Naive thymus-derived CD4-positive, alpha-beta T cell (primary cell): ENCODE results near the gene PKN2. TPM values are rescaled to one million over a fixed set of nuclear protein-coding genes. Genes with fewer than 3 reads are reported as not detected.

Source experiments
- ATAC-seq: fragments of 150-1000 bp; cut with Tn5 transposase; 2 replicates; pipeline ENCODE4 v1.10.0; 2021; ENCODE audit warnings: mild to moderate bottlenecking, moderate library complexity
- CTCF ChIA-PET: fragments of 350-600 bp; sonication (Branson Sonifier 250); formaldehyde crosslinking; loops from one replicate; lab custom pipeline; 2021; ENCODE audit warnings: antibody characterized with exemption; lab: Charles Lee
- POLR2A ChIA-PET: fragments of 350-600 bp; sonication (Branson Sonifier 250); formaldehyde crosslinking; loops from one replicate; lab custom pipeline; 2021; ENCODE audit warnings: antibody characterized with exemption, inconsistent platforms; lab: Charles Lee
- DNase-seq, 9 donors: peaks; one replicate each; pipeline versions ENCODE4 v3.0.0 to v3.0.0-alpha.2; 2020 to 2022; ENCODE audit warnings: mixed read lengths in 1 of 9
- H3K27ac ChIP-seq: one replicate; pipeline ENCODE4 v1.7.0; 2013; ENCODE audit warnings: mild to moderate bottlenecking, low read depth, low read length, moderate library complexity
- H3K27me3 ChIP-seq, 2 donors: one replicate each; pipeline ENCODE4 v1.7.0; 2013; ENCODE audit warnings: low read length in 2 of 2, mild to moderate bottlenecking in 2 of 2, moderate library complexity in 2 of 2; ENCODE audit not compliant: control insufficient read depth in 2 of 2, insufficient read depth in 2 of 2
- H3K36me3 ChIP-seq, 3 experiments: 1 replicate in 2 of 3; 2 replicates in 1 of 3; pipeline ENCODE4 v1.7.0; 2013; ENCODE audit warnings: low read length in 3 of 3, mild to moderate bottlenecking in 3 of 3, moderate library complexity in 1 of 3; ENCODE audit not compliant: insufficient read depth in 3 of 3, control insufficient read depth in 2 of 3
- H3K4me1 ChIP-seq, 2 donors: one replicate each; pipeline ENCODE4 v1.7.0; 2013; ENCODE audit warnings: low read length in 2 of 2, mild to moderate bottlenecking in 2 of 2, moderate library complexity in 1 of 2; ENCODE audit not compliant: control insufficient read depth in 2 of 2, insufficient read depth in 2 of 2
- H3K4me3 ChIP-seq: 2 replicates; pipeline ENCODE4 v1.7.0; 2013; ENCODE audit warnings: mild to moderate bottlenecking, low read length
- H3K9me3 ChIP-seq, 3 experiments: 1 replicate in 2 of 3; 2 replicates in 1 of 3; pipeline ENCODE4 v1.7.0; 2013; ENCODE audit warnings: low read length in 3 of 3; ENCODE audit not compliant: control insufficient read depth in 2 of 3
- H3K27ac Mint-ChIP-seq, 9 donors: one replicate each; pipeline ENCODE4 v1.8.0; 2020 to 2022; ENCODE audit warnings: mixed read lengths in 9 of 9, mild to moderate bottlenecking in 8 of 9, moderate library complexity in 5 of 9, inconsistent platforms in 2 of 9
- H3K27me3 Mint-ChIP-seq, 5 donors: one replicate each; pipeline ENCODE4 v1.8.0; 2021 to 2022; ENCODE audit warnings: mixed read lengths in 5 of 5, mild to moderate bottlenecking in 1 of 5
- H3K36me3 Mint-ChIP-seq, 5 donors: one replicate each; pipeline ENCODE4 v1.8.0; 2020 to 2022; ENCODE audit warnings: mixed read lengths in 5 of 5, mild to moderate bottlenecking in 3 of 5, inconsistent platforms in 1 of 5
- H3K4me1 Mint-ChIP-seq, 7 donors: one replicate each; pipeline ENCODE4 v1.8.0; 2020 to 2022; ENCODE audit warnings: mixed read lengths in 7 of 7, mild to moderate bottlenecking in 3 of 7, inconsistent platforms in 1 of 7
- H3K4me3 Mint-ChIP-seq, 10 donors: one replicate each; pipeline ENCODE4 v1.8.0; 2020 to 2022; ENCODE audit warnings: mild to moderate bottlenecking in 10 of 10, mixed read lengths in 10 of 10, moderate library complexity in 6 of 10, inconsistent platforms in 2 of 10
- H3K9me3 Mint-ChIP-seq, 11 donors: one replicate each; pipeline ENCODE4 v1.8.0; 2020 to 2022; ENCODE audit warnings: mixed read lengths in 11 of 11, mild to moderate bottlenecking in 4 of 11, inconsistent platforms in 1 of 11, moderate library complexity in 1 of 11
- intact Hi-C, 2 donors: fragments of 100-400 bp; cut with micrococcal nuclease; formaldehyde crosslinking; loops; one replicate each; pipeline ENCODE4 v1.15.1; 2023
- polyA plus RNA-seq, 2 donors: library from polyadenylated mRNA; unstranded; fragments of 300-500 nt; fragmentation: Illumina TruSeq; gene quantifications; one replicate each; pipeline ENCODE4 v1.2.3, GENCODE V29; 2021
- total RNA-seq, 6 experiments: library from RNA in 5 of 6; stranded (reverse) in 5 of 6; gene quantifications; 1 replicate in 5 of 6; 2 replicates in 1 of 6; pipeline ENCODE4 v1.2.3 and lab custom pipeline; 2021 to 2026

PKN2 gene
- total and polyA plus RNA-seq, 7 experiments from 2014 or later, result 9.0 to 53.8 (median 44.2) TPM

GRCh38 chr1:88731475-88732269 is 47.6 kb downstream of the PKN2 start:
- Mint-ChIP-seq H3K4me3 (no peak overlapping the region), H3K27ac (peak overlapping the region in 2 of 9 donors; percentile 3 to 32), H3K27me3 (no peaks in the 10 kb centered on the region), H3K9me3 (peaks cover 7 to 43% (median 22%) of the 10 kb centered on the region in 11 donors), H3K4me1 (peaks cover 9 to 57% (median 45%) of the 10 kb centered on the region in 7 donors), H3K36me3 (peaks cover 19 to 74% (median 68%) of the 10 kb centered on the region in 5 donors)
- DNase-seq (no peak), ATAC-seq (no peak)
- Histone ChIP-seq H3K27ac (no peak overlapping the region), H3K9me3 (peaks cover 0 to 13% (median 6%) of the 10 kb centered on the region in 3 experiments), H3K4me3 (no peak overlapping the region), H3K36me3 (peaks cover 0 to 3% (median 0%) of the 10 kb centered on the region in 3 experiments), H3K27me3 (no peaks in the 10 kb centered on the region), H3K4me1 (no peaks in the 10 kb centered on the region)
- intact Hi-C loops, result no loop called here
- POLR2A ChIA-PET, result interaction anchor here (1.1 kb wide), 1 partner anchor 14 kb away, joined by 4 read pairs; no protein-coding TSS in a partner anchor
- CTCF ChIA-PET, result no interaction called here

- CTCF ChIA-PET, result interaction anchor here (0.6 to 1.2 kb wide), 3 partner anchors 16 to 79 kb away, joined by 4 to 5 read pairs (median 4); no protein-coding TSS in a partner anchor
- H3K4me1 Mint-ChIP-seq, result peaks cover 10 to 53% (median 38%) of the 10 kb centered on the region in 7 donors
- Histone ChIP-seq H3K36me3 (peaks cover 0 to 3% (median 0%) of the 10 kb centered on the region in 3 experiments), H3K27me3 (no peaks in the 10 kb centered on the region), H3K9me3 (peaks cover 0 to 13% (median 6%) of the 10 kb centered on the region in 3 experiments), H3K4me1 (peaks cover 0 to 4% of the 10 kb centered on the region in 2 donors), H3K27ac (no peak overlapping the region), H3K4me3 (no peak overlapping the region)
- peaks cover 27 to 69% (median 57%) of the 10 kb centered on the region in 5 donors for H3K36me3 Mint-ChIP-seq
- H3K27ac Mint-ChIP-seq, result no peak overlapping the region
- no peak for ATAC-seq
- H3K9me3 Mint-ChIP-seq, result peaks cover 7 to 51% (median 22%) of the 10 kb centered on the region in 11 donors
- no peak for DNase-seq
- POLR2A ChIA-PET, result interaction anchor here (0.6 kb wide), 1 partner anchor 71 kb away, joined by 3 read pairs; no protein-coding TSS in a partner anchor
- intact Hi-C loops, result no loop called here
- no peaks in the 10 kb centered on the region for H3K27me3 Mint-ChIP-seq
- H3K4me3 Mint-ChIP-seq, result peak overlapping the region in 1 of 10 donors; percentile 27
Observed at GRCh38 chr1:88735382-88735781, 51.3 kb downstream of the PKN2 start.

GRCh38 chr1:88735909-88736308 is 51.8 kb downstream of the PKN2 start:
- DNase-seq (no peak), ATAC-seq (no peak)
- intact Hi-C loops, result loop anchor here in 1 of 2 donors (2.0 kb wide), 1 partner anchor 141 kb away; no protein-coding TSS in a partner anchor
- no peaks in the 10 kb centered on the region for H3K36me3 ChIP-seq
- peaks cover 0 to 13% (median 6%) of the 10 kb centered on the region in 3 experiments for H3K9me3 ChIP-seq
- H3K9me3 Mint-ChIP-seq, result peaks cover 7 to 51% (median 22%) of the 10 kb centered on the region in 11 donors
- POLR2A ChIA-PET, result no interaction called here
- CTCF ChIA-PET, result interaction anchor here (1.2 kb wide), 1 partner anchor 80 kb away, joined by 4 read pairs; no protein-coding TSS in a partner anchor
- no peaks in the 10 kb centered on the region for H3K27me3 Mint-ChIP-seq
- H3K27ac Mint-ChIP-seq, result peak overlapping the region in 2 of 9 donors; percentile 51 to 53
- peaks cover 27 to 66% (median 57%) of the 10 kb centered on the region in 5 donors for H3K36me3 Mint-ChIP-seq
- peaks cover 0 to 4% of the 10 kb centered on the region in 2 donors for H3K4me1 ChIP-seq
- no peaks in the 10 kb centered on the region for H3K27me3 ChIP-seq
- H3K4me3 ChIP-seq, result no peak overlapping the region
- peaks cover 10 to 47% (median 33%) of the 10 kb centered on the region in 7 donors for H3K4me1 Mint-ChIP-seq
- H3K4me3 Mint-ChIP-seq, result peak overlapping the region in 1 of 10 donors; percentile 40
- H3K27ac ChIP-seq, result no peak overlapping the region

- POLR2A ChIA-PET, result no interaction called here
- intact Hi-C loops, result loop anchor here in 1 of 2 donors (2.0 kb wide), 1 partner anchor 140 kb away; no protein-coding TSS in a partner anchor
- CTCF ChIA-PET, result interaction anchor here (1.2 kb wide), 1 partner anchor 80 kb away, joined by 4 read pairs; no protein-coding TSS in a partner anchor
Observed at GRCh38 chr1:88736633-88737248, 52.7 kb downstream of the PKN2 start.

GRCh38 chr1:88737338-88737927 is 53.4 kb downstream of the PKN2 start:
- peak overlapping the region in 2 of 10 donors; percentile 1 to 3 for H3K4me3 Mint-ChIP-seq
- no peaks in the 10 kb centered on the region for H3K27me3 ChIP-seq
- no peaks in the 10 kb centered on the region for H3K27me3 Mint-ChIP-seq
- POLR2A ChIA-PET, result no interaction called here
- peaks cover 9 to 41% (median 23%) of the 10 kb centered on the region in 7 donors for H3K4me1 Mint-ChIP-seq
- H3K36me3 Mint-ChIP-seq, result peaks cover 27 to 58% (median 50%) of the 10 kb centered on the region in 5 donors
- H3K4me1 ChIP-seq, result peaks cover 0 to 4% of the 10 kb centered on the region in 2 donors
- no peaks in the 10 kb centered on the region for H3K36me3 ChIP-seq
- peak overlapping the region in 2 of 9 donors; percentile 5 to 55 for H3K27ac Mint-ChIP-seq
- ATAC-seq (no peak), DNase-seq (no peak)
- no peak overlapping the region for H3K4me3 ChIP-seq
- intact Hi-C loops, result loop anchor here in 1 of 2 donors (2.0 kb wide), 1 partner anchor 139 kb away; no protein-coding TSS in a partner anchor
- H3K9me3 ChIP-seq, result peaks cover 0 to 13% (median 6%) of the 10 kb centered on the region in 3 experiments
- CTCF ChIA-PET, result no interaction called here
- peaks cover 7 to 48% (median 22%) of the 10 kb centered on the region in 11 donors for H3K9me3 Mint-ChIP-seq
- H3K27ac ChIP-seq, result no peak overlapping the region

More at GRCh38 chr1:88736633-88737248, 52.7 kb downstream of the PKN2 start:
- Histone ChIP-seq H3K4me1 (peaks cover 0 to 4% of the 10 kb centered on the region in 2 donors), H3K27ac (no peak overlapping the region), H3K9me3 (peaks cover 0 to 13% (median 6%) of the 10 kb centered on the region in 3 experiments), H3K36me3 (no peaks in the 10 kb centered on the region), H3K4me3 (no peak overlapping the region), H3K27me3 (no peaks in the 10 kb centered on the region)
- Mint-ChIP-seq H3K4me3 (no peak overlapping the region), H3K27ac (no peak overlapping the region), H3K27me3 (no peaks in the 10 kb centered on the region), H3K36me3 (peaks cover 27 to 60% (median 49%) of the 10 kb centered on the region in 5 donors), H3K9me3 (peaks cover 7 to 50% (median 22%) of the 10 kb centered on the region in 11 donors), H3K4me1 (peaks cover 9 to 41% (median 25%) of the 10 kb centered on the region in 7 donors)
- peak in 1 of 9 donors; percentile 26 for DNase-seq
- ATAC-seq, result peak; percentile 63

- Histone ChIP-seq H3K27me3 (no peaks in the 10 kb centered on the region), H3K4me3 (no peak overlapping the region), H3K36me3 (peaks cover 0 to 5% (median 0%) of the 10 kb centered on the region in 3 experiments), H3K9me3 (peaks cover 0 to 6% (median 3%) of the 10 kb centered on the region in 3 experiments), H3K4me1 (peaks cover 0 to 4% of the 10 kb centered on the region in 2 donors), H3K27ac (no peak overlapping the region)
- H3K27ac Mint-ChIP-seq, result no peak overlapping the region
- ATAC-seq (no peak), DNase-seq (no peak)
- ChIA-PET CTCF (no interaction called here), POLR2A (no interaction called here)
- peaks cover 7 to 30% (median 20%) of the 10 kb centered on the region in 7 donors for H3K4me1 Mint-ChIP-seq
- intact Hi-C loops, result no loop called here
- no peaks in the 10 kb centered on the region for H3K27me3 Mint-ChIP-seq
- no peak overlapping the region for H3K4me3 Mint-ChIP-seq
- H3K36me3 Mint-ChIP-seq, result peaks cover 16 to 61% (median 44%) of the 10 kb centered on the region in 5 donors
- peaks cover 0 to 17% (median 4%) of the 10 kb centered on the region in 11 donors for H3K9me3 Mint-ChIP-seq
Observed at GRCh38 chr1:88740784-88741183, 56.7 kb downstream of the PKN2 start.
